Left forelimb (tissue), 1 donor: ENCODE results near the gene F2R.
"Not testable (repeated sequence)": the region's sequence is repeated elsewhere in the genome, so short reads cannot be mapped to it uniquely, and the experiment has no call there.

Source experiments
- DNase-seq: peaks from one replicate; pipeline ENCODE4 v3.0.0-alpha.2; 2018; ENCODE audit warnings: low spot score

The F2R gene

GRCh38 chr5:76715736-76716455 lies at the start of gene F2R:
TSS of gene F2R (plus strand) at chr5:76716126. CDS start at chr5:76716308, 182 bp downstream.
- DNase-seq = peak; percentile 83

- DNase-seq = no peak
Measured at GRCh38 chr5:76667495-76667894, 48.4 kb upstream of the F2R start.

GRCh38 chr5:76669245-76669644 lies 46.7 kb upstream of the F2R start:
- no peak for DNase-seq

GRCh38 chr5:76670508-76670907 lies 45.4 kb upstream of the F2R start:
- no peak for DNase-seq

- no peak for DNase-seq
Measured at GRCh38 chr5:76672242-76672641, 43.7 kb upstream of the F2R start.

- no peak for DNase-seq
Measured at GRCh38 chr5:76673125-76673524, 42.8 kb upstream of the F2R start.

- no peak for DNase-seq
Measured at GRCh38 chr5:76674330-76675066, 41.4 kb upstream of the F2R start.

- DNase-seq = no peak
Measured at GRCh38 chr5:76675364-76675763, 40.6 kb upstream of the F2R start.

- no peak for DNase-seq
Measured at GRCh38 chr5:76677849-76678472, 38.0 kb upstream of the F2R start.

- DNase-seq = no peak
Measured at GRCh38 chr5:76679231-76679630, 36.7 kb upstream of the F2R start.

GRCh38 chr5:76680826-76681225 lies 35.1 kb upstream of the F2R start:
- DNase-seq = not testable (repeated sequence)

- DNase-seq = no peak
Measured at GRCh38 chr5:76681287-76681686, 34.6 kb upstream of the F2R start.

- DNase-seq = no peak
Measured at GRCh38 chr5:76682387-76682786, 33.5 kb upstream of the F2R start.

GRCh38 chr5:76683816-76684731 lies 31.9 kb upstream of the F2R start:
- DNase-seq = no peak

GRCh38 chr5:76684756-76685519 lies 31.0 kb upstream of the F2R start:
- no peak for DNase-seq

GRCh38 chr5:76685704-76686103 lies 30.2 kb upstream of the F2R start:
- no peak for DNase-seq

- DNase-seq = no peak
Measured at GRCh38 chr5:76688212-76688611, 27.7 kb upstream of the F2R start.

- no peak for DNase-seq
Measured at GRCh38 chr5:76688836-76689235, 27.1 kb upstream of the F2R start.

GRCh38 chr5:76689321-76690036 lies 26.4 kb upstream of the F2R start:
- no peak for DNase-seq

GRCh38 chr5:76690037-76690679 lies 25.8 kb upstream of the F2R start:
- DNase-seq = no peak
